Astrocyte (in vitro differentiated cells and primary cell): Measurements from ENCODE around the gene RUNX1. TPM values are rescaled to one million over a fixed set of nuclear protein-coding genes. Genes with fewer than 3 reads are reported as not detected.
A peak's percentile ranks its signal among the peaks of the same experiment; 100 is the strongest.
"Not testable (repeated sequence)": the region's sequence is repeated elsewhere in the genome, so short reads cannot be mapped to it uniquely, and the experiment has no call there.

ENCODE experiments used
- DNase-seq: peaks from one replicate; pipeline ENCODE4 v3.0.0-alpha.2; 2010; ENCODE audit warnings: low read depth
- FAIRE-seq: peaks from 2 replicates; lab custom pipeline; 2011; peaks lifted over from hg19 to GRCh38; lab: Jason Lieb, UNC
- H2AFZ ChIP-seq: 2 replicates; pipeline ENCODE4 v1.6.0; 2012; ENCODE audit warnings: low read depth, low read length, inconsistent platforms
- H3K27ac ChIP-seq: 2 replicates; pipeline ENCODE4 v1.5.1; 2011; ENCODE audit warnings: low read depth, low read length, inconsistent platforms
- H3K27me3 ChIP-seq: 2 replicates; pipeline ENCODE4 v1.6.0; 2011; ENCODE audit warnings: low read length, inconsistent platforms; ENCODE audit not compliant: insufficient read depth
- H3K36me3 ChIP-seq: 2 replicates; pipeline ENCODE4 v1.5.1; 2011; ENCODE audit warnings: low read length, inconsistent platforms; ENCODE audit not compliant: insufficient read depth
- H3K4me1 ChIP-seq: 2 replicates; pipeline ENCODE4 v1.5.1; 2011; ENCODE audit warnings: low read length, inconsistent platforms; ENCODE audit not compliant: insufficient read depth
- H3K4me2 ChIP-seq: 2 replicates; pipeline ENCODE4 v1.6.0; 2012; ENCODE audit warnings: low read length, inconsistent platforms
- H3K4me3 ChIP-seq: 2 replicates; pipeline ENCODE4 v1.5.1; 2011; ENCODE audit warnings: low read depth, mild to moderate bottlenecking, low read length, inconsistent platforms; ENCODE audit not compliant: insufficient read depth
- H3K79me2 ChIP-seq: 2 replicates; pipeline ENCODE4 v1.6.0; 2012; ENCODE audit warnings: mild to moderate bottlenecking, low read length, inconsistent platforms; ENCODE audit not compliant: insufficient read depth
- H3K9ac ChIP-seq: 2 replicates; pipeline ENCODE4 v1.6.0; 2012; ENCODE audit warnings: mild to moderate bottlenecking, low read length, inconsistent platforms
- H3K9me3 ChIP-seq: 2 replicates; pipeline ENCODE4 v1.5.1; 2012; ENCODE audit warnings: low read depth, mild to moderate bottlenecking, low read length, inconsistent platforms; ENCODE audit not compliant: insufficient read depth
- H4K20me1 ChIP-seq: 2 replicates; pipeline ENCODE4 v1.6.0; 2012; ENCODE audit warnings: low read length, inconsistent platforms; ENCODE audit not compliant: insufficient read depth
- H3K27ac Mint-ChIP-seq: one replicate; pipeline ENCODE4 v1.8.0; 2021; ENCODE audit warnings: mild to moderate bottlenecking, mixed read lengths; ENCODE audit not compliant: unreplicated experiment
- H3K27me3 Mint-ChIP-seq: one replicate; pipeline ENCODE4 v1.8.0; 2021; ENCODE audit warnings: low read depth, mixed read lengths; ENCODE audit not compliant: unreplicated experiment
- H3K36me3 Mint-ChIP-seq: one replicate; pipeline ENCODE4 v1.8.0; 2021; ENCODE audit warnings: low read depth, mixed read lengths; ENCODE audit not compliant: unreplicated experiment
- H3K4me1 Mint-ChIP-seq: one replicate; pipeline ENCODE4 v1.8.0; 2021; ENCODE audit warnings: low read depth, mixed read lengths; ENCODE audit not compliant: unreplicated experiment
- H3K4me3 Mint-ChIP-seq: one replicate; pipeline ENCODE4 v1.8.0; 2021; ENCODE audit warnings: mild to moderate bottlenecking, moderate library complexity, mixed read lengths; ENCODE audit not compliant: unreplicated experiment
- H3K9me3 Mint-ChIP-seq: one replicate; pipeline ENCODE4 v1.8.0; 2021; ENCODE audit warnings: mild to moderate bottlenecking, mixed read lengths; ENCODE audit not compliant: unreplicated experiment
- CTCF ChIP-seq: IDR thresholded peaks from 2 replicates; pipeline ENCODE4 v1.5.1; 2011; ENCODE audit warnings: low read depth, mild to moderate bottlenecking, inconsistent platforms, low read length, moderate library complexity; ENCODE audit not compliant: insufficient read depth
- EZH2 ChIP-seq: IDR thresholded peaks from 2 replicates; pipeline ENCODE4 v1.6.1; 2012; ENCODE audit warnings: mild to moderate bottlenecking, low read length, inconsistent platforms; ENCODE audit not compliant: insufficient read depth
- total RNA-seq: library from RNA; stranded (reverse); gene quantifications from 2 replicates; pipeline ENCODE4 v1.2.1, GENCODE V29; 2021

RUNX1 gene
- total RNA-seq, 1 donor from 2014 or later: 84.6 TPM

- H3K79me2 ChIP-seq: peaks cover 65% of the 10 kb centered on the region
- no peaks in the 10 kb centered on the region for H3K27me3 Mint-ChIP-seq
- peak overlapping the region; percentile 100 for H3K27ac ChIP-seq
- H3K4me3 Mint-ChIP-seq: no peak overlapping the region
- no peak overlapping the region for H2AFZ ChIP-seq
- H3K4me1 Mint-ChIP-seq: peaks cover 61% of the 10 kb centered on the region
- no peak for TF ChIP-seq EZH2
- no peak for TF ChIP-seq CTCF
- H3K9me3 ChIP-seq: peaks cover 2% of the 10 kb centered on the region
- no peak overlapping the region for H3K9ac ChIP-seq
- peaks cover 29% of the 10 kb centered on the region for H3K36me3 Mint-ChIP-seq
- H3K4me3 ChIP-seq: no peak overlapping the region
- FAIRE-seq (no peak), DNase-seq (no peak)
- H3K4me2 ChIP-seq: no peak overlapping the region
- peaks cover 26% of the 10 kb centered on the region for H4K20me1 ChIP-seq
- peak overlapping the region; percentile 99 for H3K27ac Mint-ChIP-seq
- H3K4me1 ChIP-seq: peaks cover 37% of the 10 kb centered on the region
- peaks cover 24% of the 10 kb centered on the region for H3K36me3 ChIP-seq
- no peaks in the 10 kb centered on the region for H3K9me3 Mint-ChIP-seq
- no peaks in the 10 kb centered on the region for H3K27me3 ChIP-seq
Measured at GRCh38 chr21:34806423-34806822, 242.7 kb downstream of the RUNX1 start.

- DNase-seq (no peak), FAIRE-seq (no peak)
- Histone ChIP-seq H4K20me1 (peaks cover 27% of the 10 kb centered on the region), H3K27ac (no peak overlapping the region), H3K4me1 (peaks cover 35% of the 10 kb centered on the region), H3K4me3 (no peak overlapping the region), H3K4me2 (no peak overlapping the region), H3K9ac (no peak overlapping the region), H3K79me2 (peaks cover 65% of the 10 kb centered on the region), H3K9me3 (peaks cover 2% of the 10 kb centered on the region), H3K36me3 (peaks cover 22% of the 10 kb centered on the region), H2AFZ (no peak overlapping the region), H3K27me3 (no peaks in the 10 kb centered on the region)
- Mint-ChIP-seq H3K9me3 (no peaks in the 10 kb centered on the region), H3K27me3 (no peaks in the 10 kb centered on the region), H3K4me3 (no peak overlapping the region), H3K36me3 (peaks cover 29% of the 10 kb centered on the region), H3K27ac (peak overlapping the region; percentile 70), H3K4me1 (peaks cover 61% of the 10 kb centered on the region)
- TF ChIP-seq EZH2: no peak
Measured at GRCh38 chr21:34805157-34805556, 243.9 kb downstream of the RUNX1 start.

DNA sequence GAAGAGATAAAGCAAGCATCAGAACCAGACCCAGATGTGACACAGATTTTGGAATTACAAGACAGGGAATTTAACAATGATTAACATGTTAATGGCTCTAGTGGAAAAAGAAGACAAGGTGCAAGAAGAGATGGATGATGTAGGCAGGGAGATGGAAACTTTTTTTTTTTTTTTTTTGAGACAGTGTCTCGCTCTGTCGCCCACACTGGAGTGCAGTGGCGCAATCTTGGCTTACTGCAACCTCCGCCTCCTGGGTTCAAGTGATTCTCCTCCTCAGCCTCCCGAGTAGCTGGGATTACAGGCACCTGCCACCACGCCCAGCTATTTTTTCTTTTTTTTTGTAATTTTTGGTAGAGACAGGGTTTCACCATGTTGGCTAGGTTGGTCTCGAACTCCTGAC, 244.5 kb downstream of the RUNX1 start:
- not testable (repeated sequence) for H3K27me3 Mint-ChIP-seq, H3K9me3 Mint-ChIP-seq, H3K9me3 ChIP-seq, DNase-seq, H3K27me3 ChIP-seq, H3K4me3 ChIP-seq, H2AFZ ChIP-seq, H3K4me2 ChIP-seq, H3K27ac Mint-ChIP-seq, H3K9ac ChIP-seq, FAIRE-seq, H3K27ac ChIP-seq
- Histone ChIP-seq H3K36me3 (peaks cover 23% of the 10 kb centered on the region), H3K79me2 (peaks cover 66% of the 10 kb centered on the region), H4K20me1 (peaks cover 33% of the 10 kb centered on the region), H3K4me1 (peaks cover 31% of the 10 kb centered on the region)
- peaks cover 61% of the 10 kb centered on the region for H3K4me1 Mint-ChIP-seq
- H3K4me3 Mint-ChIP-seq: peak overlapping the region; percentile 36
- peaks cover 34% of the 10 kb centered on the region for H3K36me3 Mint-ChIP-seq
